PFSK-1 (cell line): Measurements from ENCODE around the gene PDE8A.

Experiments
- FOXP2 ChIP-seq: optimal IDR thresholded peaks from 2 replicates; pipeline ENCODE3; 2011; ENCODE audit warnings: borderline replicate concordance, control low read depth, inconsistent platforms; ENCODE audit not compliant: insufficient read depth; ENCODE audit errors: extremely low read length, extremely low read depth
- POLR2AphosphoS5 ChIP-seq: IDR thresholded peaks from 2 replicates; pipeline ENCODE4 v1.6.1; 2012; ENCODE audit warnings: low read depth, mild to moderate bottlenecking, control low read depth, low read length, moderate library complexity
- REST ChIP-seq, 2 experiments: IDR thresholded peaks; 2 replicates each; pipeline versions ENCODE4 v1.6.1 to v1.8.0; 2011 to 2012; ENCODE audit warnings: low read depth in 2 of 2, low read length in 2 of 2, control low read depth in 1 of 2, inconsistent platforms in 1 of 2, mild to moderate bottlenecking in 1 of 2, moderate library complexity in 1 of 2; ENCODE audit not compliant: insufficient read depth in 1 of 2
- SIN3A ChIP-seq: IDR thresholded peaks from 2 replicates; pipeline ENCODE4 v1.6.1; 2012; ENCODE audit warnings: mild to moderate bottlenecking, low read length, moderate library complexity, borderline replicate concordance; ENCODE audit not compliant: insufficient read depth
- TAF1 ChIP-seq: IDR thresholded peaks from 2 replicates; pipeline ENCODE4 v1.6.1; 2012; ENCODE audit warnings: low read length, control low read depth, borderline replicate concordance; ENCODE audit not compliant: insufficient read depth

Gene PDE8A

GRCh38 chr15:85141726-85142125 lies 160.1 kb downstream of the PDE8A start:
- TF ChIP-seq TAF1 (no peak), REST (IDR thresholded peaks at IDR 0.05; ENCODE audit: insufficient read depth in 1 of 2, low read depth in 2 of 2, low read length in 2 of 2) (no peak), POLR2AphosphoS5 (no peak), FOXP2 (no peak), SIN3A (no peak)

- TF ChIP-seq TAF1: no peak
Measured at GRCh38 chr15:85142312-85142711, 160.7 kb downstream of the PDE8A start.

- no peak for TF ChIP-seq TAF1
- TF ChIP-seq SIN3A: no peak
- TF ChIP-seq POLR2AphosphoS5: no peak
Measured at GRCh38 chr15:85149465-85150129, 167.9 kb downstream of the PDE8A start.

- no peak for TF ChIP-seq POLR2AphosphoS5
- TF ChIP-seq FOXP2: no peak
- TF ChIP-seq TAF1: no peak
- no peak for TF ChIP-seq SIN3A
- no peak for TF ChIP-seq REST (IDR thresholded peaks at IDR 0.05; ENCODE audit: insufficient read depth in 1 of 2, low read depth in 2 of 2, low read length in 2 of 2)
Measured at GRCh38 chr15:85150130-85150480, 168.4 kb downstream of the PDE8A start.

GRCh38 chr15:85151145-85151544 lies 169.5 kb downstream of the PDE8A start:
- TF ChIP-seq SIN3A (no peak), TAF1 (no peak), POLR2AphosphoS5 (no peak), FOXP2 (no peak), REST (IDR thresholded peaks at IDR 0.05; ENCODE audit: insufficient read depth in 1 of 2, low read depth in 2 of 2, low read length in 2 of 2) (no peak)

GRCh38 chr15:85151861-85152260 lies 170.2 kb downstream of the PDE8A start:
- TF ChIP-seq SIN3A (no peak), POLR2AphosphoS5 (no peak), FOXP2 (no peak), TAF1 (no peak)

GRCh38 chr15:85154061-85154460 lies 172.4 kb downstream of the PDE8A start:
- TF ChIP-seq POLR2AphosphoS5: no peak
- TF ChIP-seq TAF1: no peak
- TF ChIP-seq REST (IDR thresholded peaks at IDR 0.05; ENCODE audit: insufficient read depth in 1 of 2, low read depth in 2 of 2, low read length in 2 of 2): no peak
- TF ChIP-seq SIN3A: no peak
- TF ChIP-seq FOXP2: no peak
